ENCODE results near the gene ELFN1.

ELFN1 gene

DNA sequence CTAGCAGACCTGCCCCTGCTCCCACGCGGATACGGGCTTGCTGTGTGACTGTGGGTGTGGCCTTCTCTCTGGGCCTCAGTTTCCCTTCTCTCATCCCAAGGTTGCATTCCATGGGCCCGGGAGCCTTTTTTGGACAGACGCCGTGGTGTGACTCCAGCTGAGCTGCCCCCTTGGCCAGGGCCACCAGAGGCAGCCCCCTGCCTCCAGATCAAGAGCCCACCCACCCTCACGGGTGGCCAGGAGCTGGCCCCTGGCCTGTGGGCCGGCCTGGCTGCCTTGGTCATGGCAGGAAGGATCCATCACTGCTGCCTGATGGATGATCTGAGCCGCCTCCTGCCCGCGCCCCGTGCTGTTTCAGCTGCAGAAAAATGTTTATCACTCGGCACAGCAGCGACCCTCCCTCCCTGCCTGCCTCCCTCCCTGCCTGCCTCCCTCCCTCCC is 27.8 kb upstream of the ELFN1 start:
- TF ChIP-seq CTCF (IDR thresholded peaks at IDR 0.05; ENCODE audit: borderline replicate concordance, insufficient read depth, low read depth, low read length), result no peak
- H3K4me3 ChIP-seq (ENCODE audit: low read depth, low read length), result no peak overlapping the region

GRCh38 chr7:1643270-1644092 is 26.6 kb upstream of the ELFN1 start:
- no peak overlapping the region for H3K4me3 ChIP-seq (ENCODE audit: low read depth, low read length)
- TF ChIP-seq CTCF (IDR thresholded peaks at IDR 0.05; ENCODE audit: borderline replicate concordance, insufficient read depth, low read depth, low read length), result no peak

GRCh38 chr7:1644341-1645070 is 25.6 kb upstream of the ELFN1 start:
- no peak for TF ChIP-seq CTCF (IDR thresholded peaks at IDR 0.05; ENCODE audit: borderline replicate concordance, insufficient read depth, low read depth, low read length)
- no peak overlapping the region for H3K4me3 ChIP-seq (ENCODE audit: low read depth, low read length)

GRCh38 chr7:1645071-1645409 is 25.0 kb upstream of the ELFN1 start:
- no peak for TF ChIP-seq CTCF (IDR thresholded peaks at IDR 0.05; ENCODE audit: borderline replicate concordance, insufficient read depth, low read depth, low read length)
- no peak overlapping the region for H3K4me3 ChIP-seq (ENCODE audit: low read depth, low read length)

GRCh38 chr7:1645476-1645875 is 24.6 kb upstream of the ELFN1 start:
- no peak overlapping the region for H3K4me3 ChIP-seq (ENCODE audit: low read depth, low read length)
- TF ChIP-seq CTCF (IDR thresholded peaks at IDR 0.05; ENCODE audit: borderline replicate concordance, insufficient read depth, low read depth, low read length), result no peak

DNA sequence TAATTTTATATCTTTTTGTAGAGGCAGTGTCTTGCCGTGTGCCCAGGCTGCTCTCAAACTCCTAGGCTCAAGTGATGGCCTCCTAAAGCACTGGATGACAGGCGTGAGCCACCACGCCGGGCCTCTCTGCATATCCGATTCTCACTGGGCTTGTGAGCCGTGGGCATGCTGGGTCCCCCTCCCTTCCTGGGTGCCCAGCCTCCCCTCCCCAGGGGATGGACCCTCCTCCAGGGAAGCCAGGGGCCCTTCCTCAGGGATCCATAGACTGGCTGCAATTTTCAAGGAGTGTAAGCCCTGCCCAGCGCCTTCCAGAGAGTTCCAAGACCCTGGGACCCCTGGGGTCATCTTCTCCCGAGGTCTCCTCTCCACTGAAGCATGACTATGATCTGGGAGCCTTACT is 23.7 kb upstream of the ELFN1 start:
- no peak overlapping the region for H3K4me3 ChIP-seq (ENCODE audit: low read depth, low read length)

More for the DNA sequence above, 23.7 kb upstream of the ELFN1 start:
- no peak for TF ChIP-seq CTCF (IDR thresholded peaks at IDR 0.05; ENCODE audit: borderline replicate concordance, insufficient read depth, low read depth, low read length)
